Ramos (cell line): ENCODE measurements around the gene EHD2.
"Not testable (repeated sequence)": the region's sequence is repeated elsewhere in the genome, so short reads cannot be mapped to it uniquely, and the experiment has no call there.

Source experiments
- in situ Hi-C: fragments of 300-500 bp; cut with MboI; formaldehyde crosslinking; loops from one replicate; pipeline ENCODE4 v1.14.3; 2022; ENCODE audit warnings: low sequenced_read_pairs; ENCODE audit not compliant: unreplicated experiment

The EHD2 gene

DNA sequence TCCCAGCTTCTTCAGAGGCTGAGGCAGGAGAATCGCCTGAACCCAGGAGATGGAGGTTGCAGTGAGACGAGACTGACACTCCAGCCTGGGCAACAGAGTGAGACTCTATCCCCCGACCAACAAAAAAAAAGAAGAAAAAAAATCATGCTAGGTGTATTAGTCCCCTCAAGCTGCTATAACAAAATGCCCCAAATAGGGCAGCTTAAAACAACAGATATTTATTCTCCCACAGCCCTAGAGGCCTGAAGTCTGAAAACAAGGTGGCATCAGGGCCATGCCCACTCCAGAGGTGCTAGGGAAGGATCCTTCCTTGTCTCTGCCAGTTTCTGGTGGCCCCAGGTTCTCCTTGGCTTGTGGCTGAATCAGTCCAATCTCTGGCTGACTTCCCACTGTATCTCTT, 8.6 kb upstream of the EHD2 start:
- in situ Hi-C loops = loop anchor here (5.0 kb wide), 1 partner anchor 267 kb away; no protein-coding TSS in a partner anchor

DNA sequence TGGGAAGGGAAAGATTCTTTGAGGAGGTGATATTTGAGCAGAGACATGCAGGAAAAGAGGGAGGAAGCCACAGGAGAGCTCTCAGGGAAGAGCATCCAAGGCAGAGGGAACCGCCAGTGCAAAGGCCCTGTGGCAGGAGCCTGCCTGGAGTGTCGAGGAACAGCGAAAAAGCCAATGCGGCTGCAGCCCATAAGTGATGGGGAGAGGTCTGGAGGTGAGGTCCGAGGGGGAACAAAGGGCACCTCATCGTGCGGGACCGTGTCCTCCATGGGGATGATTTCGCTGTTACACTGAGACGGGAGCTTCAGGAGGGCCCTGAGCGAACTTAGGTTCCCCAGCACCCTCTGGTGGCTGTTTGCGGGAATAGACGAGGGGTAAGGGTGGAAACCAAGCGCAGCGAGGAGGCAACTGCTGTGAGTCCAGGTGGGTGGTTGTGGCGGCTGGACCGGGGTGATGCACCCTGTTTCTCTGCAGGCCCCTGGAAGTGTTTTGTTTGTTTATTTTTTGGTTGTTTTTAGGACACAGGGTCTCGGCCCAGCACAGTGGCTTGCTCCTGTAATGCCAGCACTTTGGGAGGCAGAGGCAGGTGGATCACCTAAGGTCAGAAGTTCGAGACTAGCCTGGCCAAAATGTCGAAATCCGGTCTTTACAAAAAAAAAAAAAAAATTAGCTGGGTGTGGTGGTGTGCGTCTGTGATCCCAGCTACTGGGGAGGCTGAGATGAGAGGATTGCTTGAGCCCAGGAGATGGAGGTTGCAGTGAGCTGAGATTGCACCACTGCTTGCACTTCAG, 5.9 kb upstream of the EHD2 start:
- in situ Hi-C loops = loop anchor here (5.0 kb wide), 1 partner anchor 270 kb away; no protein-coding TSS in a partner anchor

DNA sequence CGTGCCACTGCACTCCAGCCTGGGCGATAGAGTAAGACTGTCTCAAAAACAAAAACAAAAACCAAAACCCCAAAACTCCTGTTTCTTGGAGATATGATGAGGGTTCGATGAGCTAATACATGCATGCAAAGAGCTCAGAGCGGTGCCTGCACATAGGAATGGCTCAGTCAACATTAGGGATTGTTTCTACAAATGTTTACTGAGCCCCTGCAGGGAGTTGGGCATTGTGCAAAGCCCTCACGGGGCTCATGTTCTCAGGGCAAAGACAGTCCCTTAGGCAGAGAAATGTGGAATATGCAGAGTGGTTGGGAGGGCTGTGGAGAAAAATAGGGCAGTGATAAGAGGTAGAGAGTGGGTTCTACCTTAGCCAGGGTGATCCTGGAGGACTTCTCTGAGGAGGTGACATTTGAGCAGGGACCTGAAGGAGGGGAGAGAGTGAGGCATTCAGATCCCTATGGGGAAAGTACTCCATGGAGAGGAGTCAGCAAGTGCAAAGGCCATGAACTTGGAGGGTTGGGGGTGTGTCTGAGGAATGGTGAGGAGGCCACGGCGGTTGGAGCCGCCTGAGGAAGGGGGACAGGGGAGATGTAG, 1.5 kb upstream of the EHD2 start:
- in situ Hi-C loops = no loop called here

DNA sequence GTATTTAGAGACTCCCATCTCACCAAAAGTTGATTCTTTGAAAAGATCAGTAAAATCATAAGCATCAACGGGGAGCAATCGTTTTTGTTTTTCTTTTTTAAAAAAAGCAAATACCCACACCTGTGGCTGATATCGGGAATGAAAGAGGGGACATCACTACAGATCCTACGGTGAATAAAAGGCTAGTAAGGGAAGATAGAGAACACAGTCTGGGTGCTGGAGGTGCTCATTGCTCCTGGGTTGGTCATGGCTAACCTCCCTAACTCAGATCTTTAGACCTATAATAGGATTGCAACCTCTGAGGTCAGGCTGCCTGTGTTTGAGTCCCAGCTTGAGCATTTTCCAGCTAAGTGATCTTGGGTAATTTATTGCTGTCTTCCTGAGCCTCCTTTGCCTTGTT, 1.1 kb downstream of the EHD2 start:
- in situ Hi-C loops = no loop called here

DNA sequence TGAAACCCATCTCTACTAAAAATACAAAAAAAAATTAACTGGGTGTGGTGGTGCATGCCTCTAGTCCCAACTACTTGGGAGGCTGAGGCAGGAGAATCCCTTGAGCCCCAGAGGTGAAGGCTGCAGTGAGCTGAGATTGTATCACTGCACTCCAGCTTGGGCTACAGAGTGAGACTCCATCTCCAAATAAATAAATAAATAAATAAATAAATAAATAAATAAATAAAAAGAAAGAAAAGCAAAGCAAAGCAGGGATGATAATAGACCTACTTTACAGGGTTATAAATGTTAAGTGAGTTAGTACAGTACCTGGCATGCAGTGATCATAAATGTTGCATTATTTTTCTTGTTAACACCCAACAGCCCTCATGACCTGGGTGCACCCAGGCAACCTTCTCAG, 1.6 kb downstream of the EHD2 start:
- in situ Hi-C loops = not testable (repeated sequence)

DNA sequence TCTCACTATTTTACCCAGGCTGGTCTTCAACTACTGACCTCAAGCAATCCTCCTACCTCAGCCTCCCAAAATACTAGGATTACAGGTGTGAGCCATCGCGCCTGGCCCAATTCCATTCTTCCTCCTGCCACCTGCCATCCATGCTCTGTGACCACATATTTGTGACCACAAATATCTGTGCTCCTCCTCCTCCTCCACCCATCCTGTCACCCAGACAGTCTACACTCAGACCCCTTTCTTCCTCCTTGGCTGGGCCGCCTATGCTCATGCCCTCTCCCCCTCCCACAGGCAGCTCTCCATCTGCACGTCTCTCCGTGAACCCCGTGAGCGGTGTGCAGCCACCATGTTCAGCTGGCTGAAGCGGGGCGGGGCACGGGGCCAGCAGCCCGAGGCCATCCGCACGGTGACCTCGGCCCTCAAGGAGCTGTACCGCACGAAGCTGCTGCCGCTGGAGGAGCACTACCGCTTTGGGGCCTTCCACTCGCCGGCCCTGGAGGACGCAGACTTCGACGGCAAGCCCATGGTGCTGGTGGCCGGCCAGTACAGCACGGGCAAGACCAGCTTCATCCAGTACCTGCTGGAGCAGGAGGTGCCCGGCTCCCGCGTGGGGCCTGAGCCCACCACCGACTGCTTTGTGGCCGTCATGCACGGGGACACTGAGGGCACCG, 3.2 kb downstream of the EHD2 start:
- in situ Hi-C loops = no loop called here

DNA sequence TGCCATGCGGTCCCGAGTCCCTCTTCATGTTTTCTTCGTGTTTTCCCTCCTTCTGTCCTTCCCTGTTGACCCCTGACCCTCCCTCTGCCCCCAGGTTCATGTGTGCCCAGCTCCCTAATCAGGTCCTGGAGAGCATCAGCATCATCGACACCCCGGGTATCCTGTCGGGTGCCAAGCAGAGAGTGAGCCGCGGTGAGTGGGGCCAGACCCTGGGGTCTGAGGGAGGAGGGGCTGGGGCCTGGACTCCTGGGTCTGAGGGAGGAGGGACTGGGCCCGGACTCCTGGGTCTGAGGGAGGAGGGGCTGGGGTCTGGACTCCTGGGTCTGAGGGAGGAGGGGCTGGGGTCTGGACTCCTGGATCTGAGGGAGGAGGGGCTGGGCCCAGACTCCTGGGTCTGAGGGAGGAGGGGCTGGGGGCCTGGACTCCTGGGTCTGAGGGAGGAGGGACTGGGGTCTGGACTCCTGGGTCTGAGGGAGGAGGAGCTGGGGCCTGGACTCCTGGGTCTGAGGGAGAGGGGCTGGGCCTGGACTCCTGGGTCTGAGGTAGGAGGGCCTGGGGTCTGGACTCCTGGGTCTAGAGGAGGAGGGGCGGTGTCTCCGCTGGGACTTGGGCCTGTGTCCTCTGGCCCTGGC, 5.3 kb downstream of the EHD2 start:
- in situ Hi-C loops = not testable (repeated sequence)

DNA sequence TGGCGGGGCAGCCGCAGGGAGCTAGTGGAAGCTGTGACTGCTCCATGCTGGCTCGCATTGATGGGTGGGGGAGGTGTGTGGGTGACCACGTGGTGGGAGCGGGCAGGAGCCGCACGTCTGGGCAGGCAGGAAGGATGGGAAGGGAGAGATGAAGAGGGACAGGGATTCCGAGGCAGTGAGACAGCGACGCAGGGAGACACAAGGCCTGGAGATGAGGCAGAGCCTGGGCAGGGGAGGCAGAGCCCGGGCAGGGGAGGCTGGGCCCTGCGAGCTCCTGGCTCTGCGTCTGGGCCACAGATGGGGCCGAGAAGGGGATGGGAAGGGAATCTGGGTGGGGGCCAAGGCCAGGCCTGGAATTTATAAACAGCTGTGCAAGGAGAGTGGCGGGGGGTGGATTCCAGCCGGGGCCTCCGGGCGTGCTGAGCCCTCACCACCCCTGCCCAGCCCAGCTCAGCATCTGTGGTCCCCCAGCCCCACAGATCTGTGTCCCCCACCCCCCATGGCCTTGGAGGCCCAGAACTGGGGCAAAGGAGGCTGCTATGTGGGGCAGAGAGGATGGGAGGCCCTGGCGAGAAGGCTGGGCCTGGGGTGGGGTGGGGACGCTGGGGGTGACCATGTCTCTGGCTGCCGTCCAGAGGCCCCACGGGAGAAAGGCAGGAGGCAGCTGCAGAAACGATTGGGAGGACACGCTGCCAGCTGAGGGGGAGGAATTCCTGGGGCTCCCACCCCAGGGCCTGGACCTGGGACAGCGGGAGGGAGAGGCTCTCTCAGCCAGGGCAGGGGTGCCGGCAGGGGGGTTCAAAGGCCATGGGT, 6.0 kb downstream of the EHD2 start:
- in situ Hi-C loops = no loop called here

DNA sequence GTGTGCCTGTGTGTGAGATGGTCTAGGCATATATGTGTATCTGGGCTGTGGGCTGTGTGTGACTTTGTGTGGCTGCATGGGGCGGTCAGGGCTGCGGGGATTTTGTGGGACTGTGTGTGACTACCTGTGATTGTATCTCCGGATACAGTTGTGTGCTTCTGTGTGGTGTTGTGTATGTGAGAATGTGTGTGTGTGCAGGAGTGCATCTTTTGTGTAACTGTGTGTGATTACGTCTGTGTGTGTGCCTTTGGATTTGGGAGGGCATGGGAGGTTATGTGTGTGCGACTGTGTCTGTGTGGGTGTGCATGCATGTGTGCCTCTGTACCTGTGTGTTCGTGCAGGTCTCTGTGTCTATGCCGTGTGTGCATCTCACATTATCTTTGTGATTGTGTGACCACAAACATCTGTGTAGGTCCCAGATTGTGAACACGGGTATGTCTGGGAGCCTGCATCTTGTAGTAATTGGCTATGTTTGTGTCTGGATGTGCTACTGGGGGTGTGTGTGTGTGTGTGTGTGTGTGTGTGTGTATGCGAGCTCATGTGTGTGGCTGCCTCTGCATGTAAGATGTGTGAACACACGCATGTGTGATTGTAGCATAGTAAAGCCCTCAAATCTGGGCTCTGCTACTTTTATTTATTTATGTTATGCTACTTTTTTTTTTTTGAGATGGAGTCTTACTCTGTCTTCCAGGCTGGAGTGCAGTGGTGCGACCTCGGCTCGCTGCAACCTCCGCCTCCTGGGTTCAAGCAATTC, 7.6 kb downstream of the EHD2 start:
- in situ Hi-C loops = no loop called here

DNA sequence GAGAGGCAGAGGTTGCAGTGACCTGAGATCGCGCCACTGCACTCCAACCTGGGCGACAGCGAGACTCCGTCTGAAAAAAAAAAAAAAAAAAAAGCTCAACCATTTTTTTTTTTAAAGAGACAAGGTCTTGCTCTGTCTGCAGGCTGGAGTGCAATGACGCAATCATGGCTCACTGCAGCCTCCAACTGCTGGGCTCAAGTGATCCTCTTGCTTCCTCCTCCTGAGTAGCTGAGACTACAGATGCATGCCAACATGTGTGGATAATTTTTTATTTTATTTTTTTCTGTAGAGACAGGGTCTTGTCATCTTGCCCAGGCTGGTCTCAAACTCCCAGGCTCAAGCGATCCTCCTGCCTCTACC, 10.3 kb downstream of the EHD2 start:
- in situ Hi-C loops = no loop called here

DNA sequence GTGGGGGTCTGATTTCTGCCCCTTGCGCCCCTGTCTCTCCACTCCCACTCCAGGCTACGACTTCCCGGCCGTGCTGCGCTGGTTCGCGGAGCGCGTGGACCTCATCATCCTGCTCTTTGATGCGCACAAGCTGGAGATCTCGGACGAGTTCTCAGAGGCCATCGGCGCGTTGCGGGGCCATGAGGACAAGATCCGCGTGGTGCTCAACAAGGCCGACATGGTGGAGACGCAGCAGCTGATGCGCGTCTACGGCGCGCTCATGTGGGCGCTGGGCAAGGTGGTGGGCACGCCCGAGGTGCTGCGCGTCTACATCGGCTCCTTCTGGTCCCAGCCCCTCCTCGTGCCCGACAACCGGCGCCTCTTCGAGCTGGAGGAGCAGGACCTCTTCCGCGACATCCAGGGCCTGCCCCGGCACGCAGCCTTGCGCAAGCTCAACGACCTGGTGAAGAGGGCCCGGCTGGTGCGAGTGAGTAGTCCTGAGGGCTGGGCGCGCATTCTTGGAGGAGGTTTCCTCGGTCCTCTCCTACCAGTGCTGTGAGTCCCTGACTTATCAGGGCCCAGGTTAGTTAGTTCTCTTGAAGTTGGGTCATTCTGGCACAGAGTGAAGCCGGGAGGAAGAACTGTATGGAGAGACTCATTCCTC, 12.7 kb downstream of the EHD2 start:
- in situ Hi-C loops = no loop called here

DNA sequence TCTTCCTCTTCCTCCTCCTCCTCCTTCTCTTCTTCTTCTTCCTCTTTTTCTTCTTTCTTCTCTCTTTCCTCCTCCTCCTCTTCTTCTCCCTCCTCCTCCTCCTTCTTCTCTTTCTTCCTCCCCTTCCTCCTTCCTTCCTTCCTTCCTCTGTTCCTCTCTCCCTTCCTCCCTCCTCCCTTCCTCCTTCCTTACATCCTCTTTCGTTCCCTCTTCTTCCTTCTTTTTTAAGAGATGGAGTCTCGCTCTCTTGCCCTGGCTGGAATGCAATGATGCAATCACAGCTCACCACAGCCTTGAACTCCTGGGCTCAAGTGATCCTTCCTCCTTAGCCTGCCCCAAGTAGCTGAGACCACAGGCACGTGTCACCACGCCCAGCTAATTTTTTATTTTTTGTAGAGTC, 13.2 kb downstream of the EHD2 start:
- in situ Hi-C loops = no loop called here

DNA sequence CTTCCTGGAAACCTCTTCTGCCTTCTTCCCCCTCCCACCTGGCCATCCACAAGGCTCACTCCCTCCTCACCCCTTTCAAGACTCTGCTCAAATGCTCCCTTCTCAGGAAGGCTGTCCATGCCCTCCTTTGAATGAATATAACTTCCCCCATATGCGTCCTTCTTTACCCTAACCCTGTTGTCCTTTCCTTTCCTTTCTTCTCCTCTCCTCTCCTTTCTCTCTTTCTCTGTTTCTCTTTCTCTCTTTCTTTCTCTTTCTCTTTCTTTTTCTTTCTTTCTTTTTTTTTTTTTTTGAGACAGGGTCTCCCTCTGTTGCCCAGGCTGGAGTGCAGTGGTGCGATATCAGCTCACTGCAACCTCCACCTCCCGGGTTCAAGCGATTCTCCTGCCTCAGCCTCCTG, 15.1 kb downstream of the EHD2 start:
- in situ Hi-C loops = not testable (repeated sequence)

DNA sequence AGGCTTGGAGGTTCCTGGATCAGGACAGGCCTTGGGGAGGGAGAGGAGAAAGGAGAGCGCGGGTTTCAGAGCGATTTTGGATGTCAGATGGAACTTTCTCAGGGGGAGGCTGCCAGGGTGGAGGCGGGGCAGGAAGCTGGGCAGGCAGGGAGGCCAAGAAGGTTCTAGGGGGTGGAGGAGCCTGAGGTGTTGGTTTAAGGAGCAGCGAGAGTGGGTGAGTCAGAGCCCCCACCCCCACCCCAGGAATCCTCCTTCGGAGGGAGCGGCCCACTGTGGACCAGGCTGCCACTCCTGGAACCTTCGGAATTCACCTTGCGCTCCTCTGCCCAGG, 16.2 kb downstream of the EHD2 start:
- in situ Hi-C loops = no loop called here

DNA sequence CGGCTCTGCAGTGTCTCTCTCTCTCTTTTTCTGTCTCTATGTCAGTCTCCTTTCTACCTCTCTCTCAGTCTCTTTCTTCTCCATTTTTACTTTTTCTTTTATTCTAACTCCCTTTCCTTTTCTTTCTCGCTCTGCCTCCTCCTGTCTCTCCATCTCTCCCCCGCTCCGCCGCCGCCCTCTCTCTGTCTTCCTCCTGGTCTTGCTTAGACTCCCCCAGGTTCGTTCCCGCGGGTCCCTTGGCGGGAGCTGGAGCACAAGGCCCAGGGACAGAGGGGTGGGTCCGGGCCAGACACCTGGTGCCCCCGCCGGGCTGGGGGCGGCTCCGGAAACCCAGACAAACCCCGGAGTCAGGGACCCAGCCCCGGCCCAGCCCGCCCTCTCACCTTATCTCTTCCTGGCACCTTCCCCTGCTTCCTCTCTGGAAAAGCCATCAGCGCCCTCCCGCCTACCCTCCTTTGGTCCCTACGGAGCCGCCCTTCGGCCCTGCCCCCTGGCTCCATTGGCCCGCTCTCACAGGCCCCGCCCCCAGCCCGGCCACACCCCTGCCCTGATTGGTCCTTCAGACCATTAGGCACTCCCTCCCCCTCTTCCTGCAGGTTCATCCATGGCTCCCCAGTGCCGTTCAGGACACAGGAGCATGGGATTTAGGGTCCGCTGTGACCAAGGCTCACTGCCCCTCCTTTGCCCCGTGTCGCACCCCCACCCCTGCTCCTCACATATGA, 16.7 kb downstream of the EHD2 start:
- in situ Hi-C loops = no loop called here

DNA sequence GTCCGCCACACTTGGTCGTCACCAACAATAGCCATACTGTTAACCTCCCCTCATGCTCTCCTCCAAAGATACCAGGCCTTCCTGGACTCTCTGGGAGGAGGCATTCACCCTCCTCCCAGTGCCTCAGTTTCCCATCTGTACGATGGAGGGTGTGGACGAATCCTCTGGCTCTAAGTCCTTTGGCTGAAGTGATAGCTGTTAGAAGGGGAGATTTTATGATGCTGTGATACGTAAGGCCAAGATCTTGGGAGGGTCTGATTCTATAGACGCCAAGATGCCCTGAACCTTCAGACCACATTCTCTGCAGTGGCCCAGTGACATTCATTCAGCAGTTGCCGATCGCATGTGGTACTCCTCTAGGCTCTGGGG, 17.3 kb downstream of the EHD2 start:
- in situ Hi-C loops = no loop called here

DNA sequence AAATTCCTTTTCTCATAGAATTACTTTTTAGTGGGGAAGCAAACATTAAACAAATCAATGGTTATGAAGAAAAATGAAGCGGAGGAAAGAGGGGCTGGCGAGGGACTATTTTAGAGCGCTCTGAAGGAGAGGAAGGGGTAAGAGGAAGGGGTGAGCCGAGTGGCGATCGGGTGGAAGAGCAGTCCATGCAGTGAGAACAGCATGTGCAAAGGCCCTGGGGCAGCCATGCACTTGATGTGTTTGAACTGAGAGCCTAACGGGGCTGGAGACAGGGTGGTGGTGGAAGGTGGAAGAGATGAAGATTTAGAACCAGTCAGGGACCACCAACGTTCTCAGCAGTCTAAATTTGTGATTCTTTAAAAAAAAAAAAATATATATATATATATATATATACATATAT, 17.7 kb downstream of the EHD2 start:
- in situ Hi-C loops = no loop called here

DNA sequence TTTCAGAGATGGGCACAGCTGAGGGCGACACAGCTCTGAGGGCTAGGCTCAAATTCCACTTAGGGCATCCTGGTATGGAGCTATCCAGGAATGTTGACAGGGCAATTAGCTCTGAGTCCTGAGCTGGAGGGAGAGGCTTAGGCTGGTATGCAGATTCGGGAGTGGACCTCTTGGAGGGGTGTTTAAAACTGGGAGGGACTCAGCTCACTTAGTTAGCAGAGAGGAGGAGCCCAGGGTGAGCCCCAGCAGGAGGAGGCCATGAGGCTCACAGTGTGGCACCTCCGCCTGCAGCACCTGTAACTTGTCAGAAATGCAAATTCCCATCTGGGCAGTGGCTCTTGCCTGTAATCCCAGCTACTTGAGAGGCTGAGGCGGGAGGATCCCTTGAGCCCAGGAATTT, 21.9 kb downstream of the EHD2 start:
- in situ Hi-C loops = no loop called here
